Measurements from ENCODE around the gene UNK.

Gene UNK

GRCh38 chr17:75774991-75775668, 9.5 kb upstream of the UNK start:
- TF ChIP-seq GATA3 (IDR thresholded peaks at IDR 0.05; ENCODE audit: low read depth, low read length) (no peak), GATA2 (IDR thresholded peaks at IDR 0.05; ENCODE audit: low read depth, low read length) (no peak)

GRCh38 chr17:75776386-75777295, 8.0 kb upstream of the UNK start:
- TF ChIP-seq GATA3 (IDR thresholded peaks at IDR 0.05; ENCODE audit: low read depth, low read length): no peak
- peak; percentile 58 for TF ChIP-seq GATA2 (IDR thresholded peaks at IDR 0.05; ENCODE audit: low read depth, low read length)

DNA sequence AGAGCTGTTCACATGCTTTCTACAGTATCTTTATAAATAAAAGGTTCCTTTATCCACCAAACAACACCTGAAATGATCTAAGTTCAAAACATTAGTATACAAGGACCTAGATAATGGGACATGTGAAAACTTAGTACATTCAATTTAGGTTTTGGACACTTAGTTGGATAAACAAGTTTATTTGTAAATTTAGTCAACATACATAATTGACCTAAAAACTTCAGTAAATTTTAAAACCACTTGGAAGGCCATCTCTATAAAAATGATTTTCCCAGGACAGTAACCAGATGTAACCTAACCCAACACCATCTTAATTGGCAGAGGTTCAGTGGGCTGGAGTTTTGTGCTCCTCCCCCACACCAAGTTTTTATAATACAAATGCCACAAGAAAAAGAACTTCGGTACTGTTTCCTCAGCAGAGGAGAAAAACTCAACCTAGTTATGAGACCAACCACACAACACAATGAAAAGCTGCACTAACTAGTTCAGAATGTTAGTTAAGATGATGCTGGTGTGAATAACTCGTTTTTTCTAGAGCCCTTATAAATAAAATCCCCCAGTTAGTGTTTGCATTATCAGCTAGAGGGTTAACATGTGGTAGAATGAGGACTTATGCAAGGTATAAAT, 7.2 kb upstream of the UNK start:
- no peak for TF ChIP-seq GATA3 (IDR thresholded peaks at IDR 0.05; ENCODE audit: low read depth, low read length)
- no peak for TF ChIP-seq GATA2 (IDR thresholded peaks at IDR 0.05; ENCODE audit: low read depth, low read length)

GRCh38 chr17:75778861-75779249, 5.8 kb upstream of the UNK start:
- TF ChIP-seq GATA3 (IDR thresholded peaks at IDR 0.05; ENCODE audit: low read depth, low read length): no peak
- TF ChIP-seq GATA2 (IDR thresholded peaks at IDR 0.05; ENCODE audit: low read depth, low read length): no peak

DNA sequence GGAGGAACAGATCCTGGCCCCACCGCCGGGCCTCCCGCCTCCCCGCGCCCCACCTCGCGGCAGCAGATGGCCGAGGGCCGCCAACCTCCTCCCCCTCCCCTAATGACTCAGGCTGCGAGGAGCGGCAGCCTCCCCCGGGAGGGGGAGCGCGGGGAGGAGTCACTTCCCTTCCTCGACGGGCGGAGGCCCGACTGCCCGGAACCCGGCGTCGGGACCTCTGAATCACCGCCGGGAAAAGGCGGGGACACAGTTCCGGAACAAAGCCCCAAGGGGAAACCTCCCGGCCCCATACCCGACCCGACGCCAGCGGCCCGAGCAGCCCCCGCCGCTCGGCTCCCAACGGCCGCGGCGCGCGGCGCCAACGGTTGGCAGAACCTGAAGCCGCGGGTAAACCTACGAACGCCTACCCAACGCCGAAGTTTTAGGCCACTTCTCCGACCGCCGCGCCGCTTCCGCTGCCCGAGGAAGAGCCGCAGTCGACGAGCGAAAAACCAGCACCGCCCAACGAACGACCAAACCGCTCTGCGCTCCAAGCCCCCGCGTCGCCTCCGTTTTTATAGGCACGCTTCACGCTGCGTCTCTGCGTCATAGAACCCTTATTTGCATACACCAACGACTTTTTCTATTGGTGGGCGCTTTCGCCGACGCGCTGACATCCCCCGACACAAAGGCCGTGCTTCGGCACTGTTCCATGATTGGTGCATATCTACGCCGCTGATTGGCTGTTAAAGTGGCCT, 5.2 kb upstream of the UNK start:
- no peak for TF ChIP-seq GATA3 (IDR thresholded peaks at IDR 0.05; ENCODE audit: low read depth, low read length)
- TF ChIP-seq GATA2 (IDR thresholded peaks at IDR 0.05; ENCODE audit: low read depth, low read length): no peak

GRCh38 chr17:75779987-75780889, 4.4 kb upstream of the UNK start:
- TF ChIP-seq GATA3 (IDR thresholded peaks at IDR 0.05; ENCODE audit: low read depth, low read length) (no peak), GATA2 (IDR thresholded peaks at IDR 0.05; ENCODE audit: low read depth, low read length) (no peak)

- TF ChIP-seq GATA2 (IDR thresholded peaks at IDR 0.05; ENCODE audit: low read depth, low read length) (no peak), GATA3 (IDR thresholded peaks at IDR 0.05; ENCODE audit: low read depth, low read length) (no peak)
Observed at GRCh38 chr17:75783069-75783783, 1.4 kb upstream of the UNK start.

- TF ChIP-seq GATA3 (IDR thresholded peaks at IDR 0.05; ENCODE audit: low read depth, low read length) (no peak), GATA2 (IDR thresholded peaks at IDR 0.05; ENCODE audit: low read depth, low read length) (no peak)
Observed at GRCh38 chr17:75783803-75784472, 668 bp upstream of the UNK start.

DNA sequence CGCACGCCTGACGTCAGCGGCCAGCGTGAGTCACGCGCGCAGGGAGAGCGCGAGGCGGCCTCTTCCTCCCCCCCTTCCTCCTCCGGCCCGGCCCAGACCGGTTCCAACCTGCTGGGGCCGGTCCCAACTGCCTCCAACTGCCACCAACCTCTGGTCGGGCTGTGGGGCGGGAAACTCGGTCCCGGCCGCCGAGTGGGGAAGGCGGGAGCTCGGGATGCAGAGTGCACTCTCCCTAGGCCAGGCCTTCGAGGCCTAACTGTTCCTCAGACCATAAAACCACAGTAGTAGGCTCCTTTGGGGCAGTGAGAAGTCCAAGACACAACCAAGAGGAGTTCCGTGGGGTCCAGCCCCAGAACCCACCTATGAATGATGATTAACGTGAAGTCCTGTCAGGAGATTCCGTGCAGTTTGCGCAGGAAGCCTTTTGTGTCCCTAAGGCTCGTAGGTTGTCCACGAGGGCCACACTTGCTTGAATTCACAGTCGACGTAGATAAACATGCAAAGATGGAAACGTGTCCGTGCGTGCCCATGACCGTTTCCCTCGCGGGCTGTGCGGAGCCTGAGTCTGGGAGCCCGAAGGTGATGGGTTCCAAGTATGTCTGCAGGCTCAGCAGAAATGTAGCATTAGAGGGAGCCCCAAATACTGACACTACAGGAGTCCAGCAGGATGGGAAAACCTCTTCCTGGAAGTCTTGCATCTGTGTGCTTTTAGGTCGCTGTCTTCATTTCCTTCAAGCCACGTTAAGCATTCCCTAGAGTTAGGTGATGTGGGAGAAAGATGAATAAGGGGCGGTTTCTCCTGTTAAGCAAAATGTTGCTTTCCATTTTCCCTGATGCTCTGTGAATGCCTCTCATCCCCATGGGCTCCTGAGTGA, 647 bp downstream of the UNK start:
- TF ChIP-seq GATA3 (IDR thresholded peaks at IDR 0.05; ENCODE audit: low read depth, low read length) (no peak), GATA2 (IDR thresholded peaks at IDR 0.05; ENCODE audit: low read depth, low read length) (no peak)

- TF ChIP-seq GATA3 (IDR thresholded peaks at IDR 0.05; ENCODE audit: low read depth, low read length) (no peak), GATA2 (IDR thresholded peaks at IDR 0.05; ENCODE audit: low read depth, low read length) (no peak)
Observed at GRCh38 chr17:75791254-75791653, 6.6 kb downstream of the UNK start.

DNA sequence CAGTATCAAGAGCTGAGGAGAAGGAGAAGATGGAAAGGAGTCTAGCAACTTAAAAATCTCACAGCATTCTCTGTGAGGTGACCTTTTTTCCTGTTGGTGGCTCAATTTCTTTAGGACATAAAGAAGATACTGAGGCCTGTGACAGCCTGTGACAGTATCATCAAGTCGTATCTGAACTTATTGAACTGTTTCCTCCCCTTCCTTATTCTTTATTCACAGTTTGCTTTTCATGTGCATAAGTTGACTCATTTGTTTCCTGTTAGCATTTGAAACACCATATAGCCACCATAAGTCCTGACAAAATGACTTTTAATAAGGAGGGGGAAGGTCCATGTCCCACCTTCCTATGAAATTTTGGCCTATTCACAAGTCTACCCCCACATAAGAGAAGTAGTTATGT, 8.9 kb downstream of the UNK start:
- TF ChIP-seq GATA3 (IDR thresholded peaks at IDR 0.05; ENCODE audit: low read depth, low read length) (no peak), GATA2 (IDR thresholded peaks at IDR 0.05; ENCODE audit: low read depth, low read length) (no peak)

Data from SH-SY5Y (cell line).